Prostate gland (tissue), 2 donors: ENCODE results near the gene ZNF148. TPM values are rescaled to one million over a fixed set of nuclear protein-coding genes. Genes with fewer than 3 reads are reported as not detected.

ENCODE experiments used
- DNase-seq: peaks from one replicate; pipeline ENCODE4 v3.0.0-alpha.2; 2019; ENCODE audit warnings: low spot score
- H3K27ac ChIP-seq, 2 donors: fragments of 200-600 bp; sonication (generic); 2 replicates each; pipeline ENCODE4 v1.5.1; 2017 to 2019
- H3K27me3 ChIP-seq: fragments of 200-600 bp; sonication (generic); replicated peaks from 2 replicates; pipeline ENCODE4 v1.5.1; 2019; ENCODE audit not compliant: insufficient read depth
- H3K36me3 ChIP-seq, 2 donors: fragments of 200-600 bp; sonication (generic); 1 replicate in 1 of 2; 2 replicates in 1 of 2; pipeline versions ENCODE4 v1.5.1 to v1.8.1; 2017 to 2019
- H3K4me1 ChIP-seq: fragments of 200-600 bp; sonication (generic); replicated peaks from 2 replicates; pipeline ENCODE4 v1.5.1; 2019
- H3K4me3 ChIP-seq, 2 donors: fragments of 200-600 bp; sonication (generic); 2 replicates each; pipeline ENCODE4 v1.5.1; 2017 to 2019
- H3K9me3 ChIP-seq: fragments of 200-600 bp; sonication (generic); 2 replicates; pipeline ENCODE4 v1.5.1; 2017
- POLR2A ChIP-seq: fragments of 450-650 bp; IDR thresholded peaks from one replicate; pipeline ENCODE4 v1.6.1; 2016; ENCODE audit warnings: antibody characterized with exemption, mild to moderate bottlenecking
- POLR2AphosphoS5 ChIP-seq: sonication (generic); formaldehyde crosslinking; IDR thresholded peaks from one replicate; pipeline ENCODE4 v1.6.1; 2017; ENCODE audit warnings: antibody characterized with exemption
- WGBS: methylation state at CpG from one replicate; pipeline ENCODE4 v1.1.5; 2018; 5-methylcytosine and 5-hydroxymethylcytosine counted together
- intact Hi-C: fragments of 100-400 bp; cut with DNase I; formaldehyde crosslinking; loops from one replicate; pipeline ENCODE4 v1.14.2; 2022
- total RNA-seq, 2 donors: library from RNA; depleted of rRNA; stranded (reverse); fragments of >200 nt; gene quantifications; one replicate each; pipeline ENCODE4 v1.1.0, GENCODE V29; 2016
- TF ChIP-seq, protein P1 (sequence below), 4 experiments: fragments of 200-600 bp in 2 of 4; fragments of 450-650 bp in 2 of 4; sonication (generic) in 2 of 4; IDR thresholded peaks; 1 replicate in 3 of 4; 2 replicates in 1 of 4; pipeline ENCODE4 v1.5.1; 2016 to 2019; ENCODE audit warnings: antibody characterized with exemption in 4 of 4, mild to moderate bottlenecking in 2 of 4, moderate library complexity in 2 of 4

Gene ZNF148
- total RNA-seq, 2 donors from 2014 or later: 26.9 to 28.5 TPM

DNA sequence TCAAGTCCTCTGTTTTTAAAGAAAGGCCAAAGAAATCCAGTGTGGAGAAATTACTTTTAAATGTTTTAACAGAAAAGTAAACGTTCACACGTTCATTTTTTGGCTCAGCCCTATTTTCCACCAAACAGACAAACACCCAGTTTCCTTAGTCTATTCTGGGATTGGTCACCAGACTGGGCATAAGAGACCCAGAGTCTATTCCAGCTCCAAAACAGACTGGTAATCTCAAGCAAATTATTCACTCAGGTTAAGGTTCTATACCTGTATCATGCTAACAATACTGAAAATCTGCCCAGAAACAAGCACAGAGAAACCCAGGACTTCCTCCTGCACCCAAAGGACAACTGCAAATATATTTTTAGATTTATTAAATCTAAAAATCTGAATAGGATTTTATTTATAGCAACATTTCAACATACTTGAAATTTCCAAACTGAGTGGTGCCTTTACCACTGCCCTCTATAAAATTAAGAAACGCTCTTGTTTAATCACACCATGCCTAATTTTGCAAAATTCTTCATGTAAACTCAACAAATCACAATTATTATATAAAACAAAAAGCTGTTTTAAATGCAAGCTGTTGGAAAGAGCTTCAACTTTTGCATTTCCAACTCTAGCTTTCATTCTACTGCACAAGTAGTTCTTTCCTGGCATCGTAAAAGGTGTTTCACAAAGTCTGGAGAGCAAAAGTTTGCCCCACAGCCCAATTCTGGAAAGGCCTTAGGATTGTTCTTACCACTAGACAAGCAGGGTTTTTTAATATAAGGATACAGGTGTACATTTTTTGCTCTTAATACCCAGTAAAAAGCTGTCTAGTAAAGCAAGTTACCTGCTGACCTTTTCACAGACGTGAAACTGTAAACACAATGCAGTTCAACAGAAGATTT is 18.7 kb downstream of the ZNF148 start:
- Histone ChIP-seq H3K27ac (peak overlapping the region; percentile 80), H3K9me3 (no peaks in the 10 kb centered on the region), H3K36me3 (no peaks in the 10 kb centered on the region), H3K27me3 (no peaks in the 10 kb centered on the region), H3K4me1 (no peaks in the 10 kb centered on the region), H3K4me3 (peak overlapping the region; percentile 47 to 53)
- 12% methylated on average over 5 of the region's 5 CpGs for WGBS
- intact Hi-C loops: no loop called here
- TF ChIP-seq POLR2AphosphoS5 (no peak), POLR2A (no peak)
- TF ChIP-seq, protein P1, sequence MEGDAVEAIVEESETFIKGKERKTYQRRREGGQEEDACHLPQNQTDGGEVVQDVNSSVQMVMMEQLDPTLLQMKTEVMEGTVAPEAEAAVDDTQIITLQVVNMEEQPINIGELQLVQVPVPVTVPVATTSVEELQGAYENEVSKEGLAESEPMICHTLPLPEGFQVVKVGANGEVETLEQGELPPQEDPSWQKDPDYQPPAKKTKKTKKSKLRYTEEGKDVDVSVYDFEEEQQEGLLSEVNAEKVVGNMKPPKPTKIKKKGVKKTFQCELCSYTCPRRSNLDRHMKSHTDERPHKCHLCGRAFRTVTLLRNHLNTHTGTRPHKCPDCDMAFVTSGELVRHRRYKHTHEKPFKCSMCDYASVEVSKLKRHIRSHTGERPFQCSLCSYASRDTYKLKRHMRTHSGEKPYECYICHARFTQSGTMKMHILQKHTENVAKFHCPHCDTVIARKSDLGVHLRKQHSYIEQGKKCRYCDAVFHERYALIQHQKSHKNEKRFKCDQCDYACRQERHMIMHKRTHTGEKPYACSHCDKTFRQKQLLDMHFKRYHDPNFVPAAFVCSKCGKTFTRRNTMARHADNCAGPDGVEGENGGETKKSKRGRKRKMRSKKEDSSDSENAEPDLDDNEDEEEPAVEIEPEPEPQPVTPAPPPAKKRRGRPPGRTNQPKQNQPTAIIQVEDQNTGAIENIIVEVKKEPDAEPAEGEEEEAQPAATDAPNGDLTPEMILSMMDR (IDR thresholded peaks at IDR 0.05): no peak
- DNase-seq: no peak

DNA sequence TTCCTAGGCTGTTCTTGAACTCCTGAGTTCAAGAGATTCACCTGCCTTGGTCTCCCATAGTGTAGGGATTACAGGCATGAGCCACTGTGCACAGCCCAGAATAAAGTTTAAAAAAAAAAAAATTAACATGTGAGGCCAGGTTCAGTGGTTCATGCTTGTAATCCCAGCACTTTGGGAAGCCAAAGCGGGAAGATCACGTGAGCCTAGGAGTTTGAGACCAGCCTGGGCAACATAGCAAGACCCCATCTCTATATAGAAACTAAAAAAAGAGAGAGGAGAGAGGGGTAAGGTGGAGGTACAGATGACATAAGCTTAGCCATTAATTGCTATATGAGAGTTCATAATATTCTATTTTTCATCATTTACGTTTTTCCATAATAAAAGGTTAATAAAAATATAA is 21.5 kb downstream of the ZNF148 start:
- Histone ChIP-seq H3K9me3 (no peaks in the 10 kb centered on the region), H3K27ac (no peak overlapping the region), H3K4me3 (no peak overlapping the region), H3K27me3 (no peaks in the 10 kb centered on the region), H3K4me1 (no peaks in the 10 kb centered on the region), H3K36me3 (no peaks in the 10 kb centered on the region)
- 97% methylated on average over 3 of the region's 3 CpGs for WGBS
- TF ChIP-seq POLR2AphosphoS5 (no peak), POLR2A (no peak)
- TF ChIP-seq, protein P1 (IDR thresholded peaks at IDR 0.05): no peak
- intact Hi-C loops: no loop called here
- no peak for DNase-seq

DNA sequence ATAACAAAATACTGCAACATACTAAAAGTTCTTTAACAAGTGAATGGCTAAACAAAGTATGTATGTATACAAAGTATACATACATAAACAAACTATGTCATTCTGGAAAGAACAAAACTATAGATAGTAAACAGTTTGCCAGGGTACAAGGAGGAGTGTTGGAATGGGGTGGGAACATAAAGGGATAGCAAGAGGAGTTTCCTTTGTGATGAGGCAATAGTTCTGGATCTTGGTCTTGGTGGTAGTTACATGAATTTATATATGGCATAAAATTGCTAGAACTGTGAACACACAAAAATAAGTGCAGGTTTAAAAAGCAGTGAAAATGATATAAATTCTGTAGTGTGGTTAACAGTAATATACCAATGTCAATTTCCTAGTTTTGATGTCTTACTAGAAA is 22.0 kb downstream of the ZNF148 start:
- DNase-seq: no peak
- Histone ChIP-seq H3K9me3 (no peaks in the 10 kb centered on the region), H3K27me3 (no peaks in the 10 kb centered on the region), H3K4me1 (no peaks in the 10 kb centered on the region), H3K27ac (no peak overlapping the region), H3K4me3 (no peak overlapping the region), H3K36me3 (no peaks in the 10 kb centered on the region)
- TF ChIP-seq POLR2A (no peak), POLR2AphosphoS5 (no peak)
- TF ChIP-seq, protein P1 (IDR thresholded peaks at IDR 0.05): no peak
- intact Hi-C loops: no loop called here

DNA sequence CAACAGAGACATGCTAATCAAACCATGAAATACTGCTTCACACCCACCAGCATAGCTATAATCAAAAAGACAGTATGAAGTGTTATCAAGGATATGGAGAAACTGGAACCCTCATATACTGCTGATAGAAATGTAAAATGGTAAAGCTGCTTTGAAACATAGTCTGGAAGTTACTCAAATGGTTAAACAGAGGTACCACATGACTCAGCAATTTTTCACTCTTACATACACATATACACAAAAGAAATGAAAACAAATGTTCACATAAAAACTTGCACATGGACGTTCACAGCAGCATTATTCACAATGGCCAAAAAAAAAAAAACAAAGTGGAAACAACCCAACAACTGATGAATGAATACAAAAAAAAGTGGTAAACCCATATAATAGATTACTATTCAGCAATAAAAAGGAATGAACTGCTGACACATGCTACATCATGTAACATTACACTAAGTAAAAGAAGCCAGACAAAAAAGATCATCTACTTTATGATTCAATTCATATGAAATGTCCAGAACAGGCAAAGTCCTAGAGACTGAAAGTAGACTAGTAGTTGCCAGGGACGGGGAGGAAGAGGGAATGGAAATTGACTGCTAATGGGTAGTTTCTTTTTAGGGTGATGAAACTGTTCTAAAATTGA is 23.2 kb downstream of the ZNF148 start:
- no peak for DNase-seq
- 51% methylated on average over 2 of the region's 2 CpGs for WGBS
- no peak overlapping the region for H3K4me3 ChIP-seq
- no peak for TF ChIP-seq POLR2A
- TF ChIP-seq, protein P1 (IDR thresholded peaks at IDR 0.05): no peak
- no peak for TF ChIP-seq POLR2AphosphoS5
- H3K4me1 ChIP-seq: no peaks in the 10 kb centered on the region
- no peaks in the 10 kb centered on the region for H3K9me3 ChIP-seq
- H3K27ac ChIP-seq: no peak overlapping the region
- H3K36me3 ChIP-seq: no peaks in the 10 kb centered on the region
- H3K27me3 ChIP-seq: no peaks in the 10 kb centered on the region
- intact Hi-C loops: no loop called here

DNA sequence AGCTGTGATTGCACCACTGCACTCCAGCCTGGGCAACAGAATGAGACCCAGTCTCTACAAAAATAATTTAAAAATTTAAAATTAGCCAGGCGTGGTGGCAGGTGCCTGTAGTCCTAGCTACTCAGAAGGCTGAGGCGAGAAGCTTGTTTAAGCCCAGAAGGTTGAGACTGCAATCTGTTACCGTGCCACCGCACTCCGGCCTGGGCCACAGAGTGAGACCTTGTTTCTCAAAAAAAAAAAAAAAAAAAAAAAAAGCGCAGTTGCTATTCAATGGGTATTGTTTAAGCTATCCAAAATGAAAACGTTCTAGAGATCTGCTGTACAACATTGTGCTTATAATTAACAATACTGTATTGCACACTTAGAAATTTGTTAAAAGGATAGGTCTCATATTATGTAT is 24.0 kb downstream of the ZNF148 start:
- intact Hi-C loops: no loop called here
- Histone ChIP-seq H3K4me3 (no peak overlapping the region), H3K4me1 (no peaks in the 10 kb centered on the region), H3K36me3 (no peaks in the 10 kb centered on the region), H3K9me3 (no peaks in the 10 kb centered on the region), H3K27ac (no peak overlapping the region), H3K27me3 (no peaks in the 10 kb centered on the region)
- WGBS: 97% methylated on average over 7 of the region's 7 CpGs
- TF ChIP-seq, protein P1 (IDR thresholded peaks at IDR 0.05): no peak
- TF ChIP-seq POLR2AphosphoS5: no peak
- no peak for TF ChIP-seq POLR2A
- DNase-seq: no peak
